Ascending aorta (tissue), 2 donors: ENCODE results near the gene SLC25A5. TPM values are rescaled to one million over a fixed set of nuclear protein-coding genes. Genes with fewer than 3 reads are reported as not detected.

Source experiments
- DNase-seq, 2 donors: peaks; one replicate each; pipeline ENCODE4 v3.0.0-alpha.2; 2019; ENCODE audit warnings: low spot score in 2 of 2
- H3K27ac ChIP-seq, 2 donors: fragments of 200-600 bp; sonication (generic); one replicate each; pipeline ENCODE4 v1.5.1; 2016 to 2017; ENCODE audit warnings: mild to moderate bottlenecking in 1 of 2
- H3K27me3 ChIP-seq: fragments of 200-600 bp; sonication (generic); one replicate; pipeline ENCODE4 v1.5.1; 2017
- H3K36me3 ChIP-seq, 2 donors: fragments of 200-600 bp; sonication (generic); one replicate each; pipeline ENCODE4 v1.5.1; 2016
- H3K4me1 ChIP-seq, 2 donors: fragments of 200-600 bp; sonication (generic); one replicate each; pipeline ENCODE4 v1.5.1; 2016 to 2017; ENCODE audit warnings: mild to moderate bottlenecking in 1 of 2
- H3K4me3 ChIP-seq, 2 donors: fragments of 200-600 bp; sonication (generic); one replicate each; pipeline ENCODE4 v1.5.1; 2016 to 2017; ENCODE audit warnings: mild to moderate bottlenecking in 1 of 2
- H3K9me3 ChIP-seq, 2 donors: fragments of 200-600 bp; sonication (generic); one replicate each; pipeline ENCODE4 v1.5.1; 2016
- intact Hi-C: fragments of 100-400 bp; cut with DNase I; formaldehyde crosslinking; loops from one replicate; pipeline ENCODE4 v1.15.1; 2023
- total RNA-seq: library from RNA; depleted of rRNA; stranded (reverse); fragments of >200 nt; gene quantifications from one replicate; pipeline ENCODE4 v1.1.0, GENCODE V29; 2016
- TF ChIP-seq, protein P1 (sequence below), 3 experiments: fragments of 200-600 bp in 2 of 3; fragments of 450-650 bp in 1 of 3; sonication (generic) in 2 of 3; IDR thresholded peaks; one replicate each; pipeline ENCODE4 v1.5.1; 2016 to 2019; ENCODE audit warnings: antibody characterized with exemption in 3 of 3, mild to moderate bottlenecking in 1 of 3, moderate library complexity in 1 of 3

Gene SLC25A5
- total RNA-seq, 1 donor from 2014 or later: 202 TPM

- Histone ChIP-seq H3K9me3 (no peaks in the 10 kb centered on the region), H3K4me1 (no peaks in the 10 kb centered on the region), H3K36me3 (peaks cover 0 to 2% of the 10 kb centered on the region in 2 donors), H3K27me3 (no peaks in the 10 kb centered on the region), H3K27ac (no peak overlapping the region), H3K4me3 (no peak overlapping the region)
- TF ChIP-seq, protein P1, sequence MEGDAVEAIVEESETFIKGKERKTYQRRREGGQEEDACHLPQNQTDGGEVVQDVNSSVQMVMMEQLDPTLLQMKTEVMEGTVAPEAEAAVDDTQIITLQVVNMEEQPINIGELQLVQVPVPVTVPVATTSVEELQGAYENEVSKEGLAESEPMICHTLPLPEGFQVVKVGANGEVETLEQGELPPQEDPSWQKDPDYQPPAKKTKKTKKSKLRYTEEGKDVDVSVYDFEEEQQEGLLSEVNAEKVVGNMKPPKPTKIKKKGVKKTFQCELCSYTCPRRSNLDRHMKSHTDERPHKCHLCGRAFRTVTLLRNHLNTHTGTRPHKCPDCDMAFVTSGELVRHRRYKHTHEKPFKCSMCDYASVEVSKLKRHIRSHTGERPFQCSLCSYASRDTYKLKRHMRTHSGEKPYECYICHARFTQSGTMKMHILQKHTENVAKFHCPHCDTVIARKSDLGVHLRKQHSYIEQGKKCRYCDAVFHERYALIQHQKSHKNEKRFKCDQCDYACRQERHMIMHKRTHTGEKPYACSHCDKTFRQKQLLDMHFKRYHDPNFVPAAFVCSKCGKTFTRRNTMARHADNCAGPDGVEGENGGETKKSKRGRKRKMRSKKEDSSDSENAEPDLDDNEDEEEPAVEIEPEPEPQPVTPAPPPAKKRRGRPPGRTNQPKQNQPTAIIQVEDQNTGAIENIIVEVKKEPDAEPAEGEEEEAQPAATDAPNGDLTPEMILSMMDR (IDR thresholded peaks at IDR 0.05): no peak
- intact Hi-C loops: no loop called here
- DNase-seq: no peak
Measured at GRCh38 chrX:119453202-119453601, 15.0 kb upstream of the SLC25A5 start.

GRCh38 chrX:119455264-119455663 lies 13.0 kb upstream of the SLC25A5 start:
- Histone ChIP-seq H3K4me3 (no peak overlapping the region), H3K27ac (no peak overlapping the region), H3K4me1 (no peaks in the 10 kb centered on the region), H3K36me3 (peaks cover 0 to 2% of the 10 kb centered on the region in 2 donors), H3K27me3 (no peaks in the 10 kb centered on the region), H3K9me3 (no peaks in the 10 kb centered on the region)
- intact Hi-C loops: no loop called here
- TF ChIP-seq, protein P1 (IDR thresholded peaks at IDR 0.05): no peak
- DNase-seq: no peak

DNA sequence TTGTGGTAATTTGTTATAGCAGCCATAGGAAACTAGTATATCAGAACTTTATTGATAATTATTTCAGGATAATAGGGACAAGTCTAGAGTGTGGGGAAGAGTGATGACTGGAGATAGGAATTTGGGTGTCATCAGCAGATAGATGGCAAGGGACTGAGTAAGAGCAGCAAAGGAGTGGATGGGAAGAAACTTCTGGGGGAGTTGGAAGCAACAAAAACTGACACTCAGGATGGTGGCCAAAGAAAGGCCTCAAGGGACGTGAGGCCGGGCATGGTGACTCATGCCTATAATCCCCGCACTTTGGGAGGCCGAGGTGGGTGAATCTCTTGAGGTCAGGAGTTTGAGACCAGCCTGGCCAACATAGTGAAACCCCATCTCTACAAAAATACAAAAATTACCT lies 9.1 kb upstream of the SLC25A5 start:
- intact Hi-C loops: no loop called here
- H3K9me3 ChIP-seq: no peaks in the 10 kb centered on the region
- no peak overlapping the region for H3K4me3 ChIP-seq
- no peaks in the 10 kb centered on the region for H3K4me1 ChIP-seq
- H3K27me3 ChIP-seq: no peaks in the 10 kb centered on the region
- no peak overlapping the region for H3K27ac ChIP-seq
- TF ChIP-seq, protein P1 (IDR thresholded peaks at IDR 0.05): no peak
- DNase-seq: no peak
- no peaks in the 10 kb centered on the region for H3K36me3 ChIP-seq

DNA sequence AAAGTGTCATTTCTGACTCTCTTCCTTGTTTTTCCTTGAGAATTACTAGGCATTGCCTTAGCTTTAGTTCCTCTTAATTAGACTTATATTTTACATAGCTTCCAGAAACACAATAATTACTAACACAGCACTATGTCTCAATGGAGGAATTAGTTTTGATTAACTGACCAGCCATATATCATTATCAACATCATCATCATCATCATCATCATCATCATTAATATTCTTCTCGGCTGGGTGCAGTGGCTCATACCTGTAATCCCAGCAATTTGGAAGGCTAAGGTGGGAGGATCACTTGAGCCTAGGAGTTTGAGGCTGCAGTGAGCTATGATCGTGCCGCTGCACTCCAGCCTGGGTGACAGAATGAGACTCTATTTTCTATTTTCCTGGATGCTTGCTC lies 2.7 kb upstream of the SLC25A5 start:
- no peak overlapping the region for H3K27ac ChIP-seq
- intact Hi-C loops: loop anchor here (5.0 kb wide), 2 partner anchors 102 to 407 kb away; partner anchors contain the start of genes NDUFA1, RNF113A and STEEP1
- TF ChIP-seq, protein P1 (IDR thresholded peaks at IDR 0.05): no peak

GRCh38 chrX:119466970-119467369 lies 1.3 kb upstream of the SLC25A5 start:
- Histone ChIP-seq H3K4me1 (peaks cover 0 to 3% of the 10 kb centered on the region in 2 donors), H3K27ac (no peak overlapping the region), H3K4me3 (no peak overlapping the region), H3K36me3 (peaks cover 3 to 12% of the 10 kb centered on the region in 2 donors), H3K27me3 (no peaks in the 10 kb centered on the region), H3K9me3 (no peaks in the 10 kb centered on the region)
- TF ChIP-seq, protein P1 (IDR thresholded peaks at IDR 0.05): no peak
- intact Hi-C loops: loop anchor here (5.0 kb wide), 2 partner anchors 100 to 405 kb away; partner anchors contain the start of genes NDUFA1, RNF113A and STEEP1
- no peak for DNase-seq

More for the DNA sequence above, 2.7 kb upstream of the SLC25A5 start:
- Histone ChIP-seq H3K4me1 (peaks cover 0 to 3% of the 10 kb centered on the region in 2 donors), H3K4me3 (no peak overlapping the region), H3K36me3 (peaks cover under 1 to 9% of the 10 kb centered on the region in 2 donors), H3K9me3 (no peaks in the 10 kb centered on the region), H3K27me3 (no peaks in the 10 kb centered on the region)
- DNase-seq: no peak
